SHP77 treated with DMSO at 0.1 percent for 48 hours (cell line): ENCODE results near the gene DGKD.
"Not testable (repeated sequence)": the region's sequence is repeated elsewhere in the genome, so short reads cannot be mapped to it uniquely, and the experiment has no call there.

ENCODE experiments used
- DNase-seq: peaks from one replicate; lab custom pipeline; 2025; lab: John Stamatoyannopoulos, UW

The DGKD gene

GRCh38 chr2:233353769-233354499 is at the start of gene DGKD:
TSS of gene DGKD (plus strand) at chr2:233354494. CDS start at chr2:233354519, 25 bp downstream.
- peak; percentile 17 for DNase-seq

DNA sequence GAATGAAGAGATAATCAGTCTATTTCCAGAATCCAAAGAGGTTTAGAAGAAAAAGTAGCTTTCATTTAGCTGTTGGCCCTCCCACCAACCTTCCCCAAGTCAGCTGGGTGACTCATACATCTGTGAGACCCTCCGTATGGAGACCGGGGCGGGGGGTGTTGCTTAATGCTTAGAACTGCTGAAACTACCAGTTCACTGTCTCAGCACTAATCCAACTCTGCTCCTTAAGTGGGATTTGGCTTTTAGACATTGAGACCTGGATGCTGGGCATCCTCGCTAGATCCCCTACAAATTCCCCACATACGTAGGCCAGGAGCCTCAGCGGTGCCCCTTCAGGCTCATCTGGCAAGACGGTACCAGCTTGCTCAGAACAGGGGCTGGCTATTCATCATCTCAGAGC is 46.7 kb upstream of the DGKD start, which contains the start of gene SAG:
TSS of gene SAG (plus strand) at position 252 of the 400 bp plus-strand sequence. CDS start 1,374 bp downstream, outside the sequence.
- DNase-seq: no peak

DNA sequence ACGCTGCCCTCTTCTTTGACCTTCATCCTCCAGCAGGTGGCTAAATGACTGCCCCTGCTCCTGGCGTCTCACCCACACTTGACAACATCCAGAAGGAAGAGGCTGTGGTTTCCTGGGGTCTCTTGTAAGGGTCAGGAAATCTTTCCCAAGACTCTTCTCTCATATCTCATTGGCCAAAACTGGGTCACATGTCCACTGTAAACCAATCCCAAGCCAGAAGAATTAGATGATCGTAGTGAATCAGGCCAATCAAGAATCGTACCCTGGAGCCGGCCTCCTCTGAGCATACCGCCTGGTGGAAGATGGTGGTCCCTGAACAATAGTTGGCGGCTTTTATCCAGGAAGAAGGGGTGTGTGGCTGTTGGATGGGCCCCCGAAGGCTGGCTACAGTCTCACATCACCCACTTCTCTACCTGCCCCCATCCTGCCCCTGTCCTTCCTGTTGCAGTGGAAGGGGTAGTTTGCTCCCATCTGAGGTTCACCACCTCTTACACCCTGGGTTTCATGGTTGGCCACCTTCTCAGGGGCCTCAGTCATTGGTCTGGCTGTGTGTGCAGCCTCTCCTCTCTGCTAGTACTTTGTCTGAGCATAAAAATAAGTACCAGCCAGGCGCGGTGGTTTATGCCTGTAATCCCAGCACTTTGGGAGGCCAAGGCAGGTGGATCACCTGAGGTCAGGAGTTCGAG is 42.9 kb upstream of the DGKD start:
- DNase-seq: no peak

DNA sequence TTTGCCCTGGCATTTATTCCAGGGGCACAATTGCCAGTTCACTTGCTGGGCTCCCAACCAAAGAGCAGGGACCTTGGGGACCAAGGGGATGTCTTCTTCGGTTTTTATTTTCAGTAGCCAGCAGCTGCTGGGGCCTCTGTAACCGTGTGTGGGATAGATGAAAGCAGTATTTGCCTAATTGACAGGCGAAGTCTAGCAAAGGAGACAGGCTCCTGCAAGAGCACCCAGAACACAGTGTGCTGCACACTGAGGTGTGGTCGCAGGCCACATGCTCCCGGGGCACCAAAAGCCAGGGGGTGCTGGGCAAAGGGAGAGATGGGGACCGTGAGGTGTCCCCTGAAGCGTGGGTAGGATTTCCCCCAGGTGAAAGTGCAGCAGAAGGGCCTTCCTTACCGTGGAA is 41.4 kb upstream of the DGKD start:
- DNase-seq: no peak

GRCh38 chr2:233314180-233314925 is 39.9 kb upstream of the DGKD start:
- no peak for DNase-seq

GRCh38 chr2:233317196-233317943 is 36.9 kb upstream of the DGKD start:
- DNase-seq: no peak

GRCh38 chr2:233319256-233319655 is 35.0 kb upstream of the DGKD start:
- DNase-seq: no peak

DNA sequence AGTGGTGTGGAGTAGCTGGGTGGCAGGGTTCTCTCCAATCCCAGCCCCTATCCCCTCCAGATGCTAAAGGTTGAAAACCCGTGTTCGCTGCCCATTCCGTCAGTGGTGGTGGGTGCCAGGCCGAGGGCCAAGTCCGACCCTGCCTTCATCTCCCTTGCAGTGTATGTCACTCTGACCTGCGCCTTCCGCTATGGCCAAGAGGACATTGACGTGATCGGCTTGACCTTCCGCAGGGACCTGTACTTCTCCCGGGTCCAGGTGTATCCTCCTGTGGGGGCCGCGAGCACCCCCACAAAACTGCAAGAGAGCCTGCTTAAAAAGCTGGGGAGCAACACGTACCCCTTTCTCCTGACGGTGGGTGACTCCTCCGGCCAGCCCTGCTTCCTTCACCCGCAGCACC is 33.8 kb upstream of the DGKD start:
- no peak for DNase-seq

DNA sequence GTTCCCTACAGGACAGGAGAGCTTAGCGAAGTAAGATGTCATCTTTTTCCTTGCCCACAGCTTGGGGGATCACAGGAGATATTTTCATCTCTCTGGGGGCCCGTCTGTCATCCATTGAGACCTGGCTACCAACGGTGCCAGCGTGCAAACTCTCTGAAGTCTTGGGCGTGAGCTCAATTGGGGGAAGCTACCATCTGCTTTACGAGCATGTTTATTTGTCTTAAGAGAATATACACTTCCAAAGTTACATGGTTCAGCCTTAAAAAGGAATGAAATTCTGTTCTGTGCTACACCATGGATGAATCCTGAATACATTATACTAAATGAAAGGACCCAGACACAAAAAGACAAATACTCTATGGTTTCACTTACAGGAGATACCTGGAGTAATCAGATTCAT is 33.1 kb upstream of the DGKD start:
- DNase-seq: no peak

DNA sequence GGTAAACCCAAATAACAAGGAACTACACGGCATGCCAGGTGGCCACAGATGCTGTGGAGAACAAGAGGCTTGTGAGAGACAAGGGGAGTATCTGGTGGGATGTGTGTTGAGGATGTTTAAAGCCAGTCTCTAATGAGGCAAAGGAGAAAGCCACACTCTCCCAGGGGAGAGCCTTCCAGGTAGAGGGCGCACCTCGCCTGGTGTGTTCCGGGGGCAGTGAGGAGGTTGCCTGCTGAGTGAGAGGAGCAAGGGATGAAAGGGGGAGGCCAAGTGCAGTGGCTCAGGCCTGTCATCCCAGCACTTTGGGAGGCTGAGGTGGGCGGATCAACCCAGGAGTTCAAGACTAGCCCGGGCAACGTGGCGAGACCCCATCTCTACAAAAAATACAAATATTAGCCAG is 30.4 kb upstream of the DGKD start:
- DNase-seq: no peak

DNA sequence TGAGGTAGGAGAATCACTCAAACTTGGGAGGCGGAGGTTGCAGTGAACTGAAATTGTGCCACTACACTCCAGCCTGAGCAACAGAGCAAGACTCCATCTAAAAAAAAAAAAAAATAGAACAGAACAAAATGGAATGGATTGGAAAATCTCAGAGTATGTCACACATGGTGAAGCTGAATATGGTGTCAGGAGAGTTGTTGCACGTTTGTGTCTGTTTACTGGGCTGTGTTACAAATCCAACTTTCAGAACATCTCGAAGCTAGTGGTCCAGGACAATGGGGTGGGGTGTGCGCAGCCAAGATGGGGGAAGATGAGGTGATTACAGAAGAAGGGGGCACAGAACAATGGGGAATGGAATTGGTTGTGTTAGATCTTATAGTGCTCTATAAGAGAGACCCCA is 29.0 kb upstream of the DGKD start:
- no peak for DNase-seq

- DNase-seq: no peak
These were observed 28.5 kb upstream of the DGKD start for GRCh38 chr2:233325814-233326213.

DNA sequence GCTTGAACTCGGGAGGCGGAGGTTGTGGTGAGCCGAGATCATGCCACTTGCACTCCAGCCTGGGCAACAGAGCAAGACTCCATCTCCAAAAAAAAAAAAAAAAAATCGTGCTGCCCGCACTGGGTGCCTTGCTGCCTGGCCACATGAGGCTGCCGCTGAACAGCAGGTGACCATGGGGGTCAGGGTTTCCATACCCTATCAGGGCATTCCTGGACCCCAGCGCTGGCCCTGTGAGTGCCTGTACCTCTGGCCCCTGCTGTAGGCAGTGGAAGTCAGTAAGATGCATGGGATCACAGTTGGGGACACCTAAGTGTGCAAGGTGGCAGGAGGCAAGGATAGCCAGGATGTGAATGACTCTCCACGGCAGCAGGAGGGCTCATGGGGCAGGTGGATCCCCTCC is 27.8 kb upstream of the DGKD start:
- no peak for DNase-seq

DNA sequence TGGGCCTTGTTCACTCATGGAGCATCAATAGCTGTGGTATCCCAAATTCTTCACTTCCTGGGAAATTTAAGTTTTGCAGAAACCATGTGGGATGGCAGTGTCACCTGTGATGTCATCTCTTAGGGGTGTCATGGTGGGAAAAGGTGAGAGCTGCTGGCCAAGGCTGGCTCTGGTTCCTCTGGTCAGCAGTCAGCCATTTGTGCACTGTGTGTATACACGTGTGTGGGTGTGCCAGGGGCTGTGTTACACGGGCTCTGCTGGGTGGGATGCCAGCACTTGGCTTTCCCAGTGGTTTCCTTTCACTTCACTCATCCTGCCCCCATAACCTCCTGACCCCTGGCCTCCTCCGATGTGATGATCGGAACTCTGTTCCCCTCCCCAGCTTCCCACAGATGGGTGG is 25.4 kb upstream of the DGKD start:
- DNase-seq: no peak

GRCh38 chr2:233329489-233330135 is 24.7 kb upstream of the DGKD start:
- no peak for DNase-seq

GRCh38 chr2:233331536-233331935 is 22.8 kb upstream of the DGKD start:
- DNase-seq: no peak

DNA sequence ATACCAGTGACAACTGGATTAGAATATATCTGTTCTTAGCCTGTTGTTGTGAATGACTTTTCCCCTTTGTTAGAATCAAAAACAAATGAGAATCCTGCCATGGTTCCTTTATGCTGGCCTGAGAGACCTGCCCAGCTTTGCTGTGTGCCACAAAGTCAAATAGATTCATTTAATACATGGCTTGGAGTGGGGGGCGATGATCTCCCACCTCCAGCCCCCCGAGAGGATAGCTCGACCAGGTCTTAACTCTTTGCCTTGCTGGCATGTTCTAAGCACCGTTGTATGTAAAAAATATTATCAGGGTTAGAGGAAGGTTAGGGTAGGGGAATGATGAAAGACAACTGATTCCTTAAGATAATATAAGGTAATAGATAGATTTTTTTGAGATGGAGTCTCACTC is 22.2 kb upstream of the DGKD start:
- no peak for DNase-seq

- DNase-seq: no peak
These were observed 19.4 kb upstream of the DGKD start for GRCh38 chr2:233334915-233335314.

- DNase-seq: not testable (repeated sequence)
These were observed 18.2 kb upstream of the DGKD start for GRCh38 chr2:233336091-233336490.

- no peak for DNase-seq
These were observed 17.8 kb upstream of the DGKD start for GRCh38 chr2:233336541-233336940.

GRCh38 chr2:233338046-233338445 is 16.2 kb upstream of the DGKD start:
- DNase-seq: no peak
